Activated CD4-positive, alpha-beta memory T cell treated with anti-CD3 and anti-CD28 coated beads, Interleukin-2, amount 10 ng/mL, durations not matched to agents 7 days and 5 days (primary cell): ENCODE measurements around the gene SLC9B2. TPM values are rescaled to one million over a fixed set of nuclear protein-coding genes. Genes with fewer than 3 reads are reported as not detected.
A peak's percentile ranks its signal among the peaks of the same experiment; 100 is the strongest.
"Not testable (repeated sequence)": the region's sequence is repeated elsewhere in the genome, so short reads cannot be mapped to it uniquely, and the experiment has no call there.

ENCODE experiments used
- CTCF ChIA-PET: fragments of 350-600 bp; sonication (Branson Sonifier 250); formaldehyde crosslinking; loops from one replicate; lab custom pipeline; 2021; ENCODE audit warnings: antibody characterized with exemption, inconsistent platforms; lab: Charles Lee
- POLR2A ChIA-PET: fragments of 350-600 bp; sonication (Branson Sonifier 250); formaldehyde crosslinking; loops from one replicate; lab custom pipeline; 2021; ENCODE audit warnings: antibody characterized with exemption; lab: Charles Lee
- DNase-seq: peaks from one replicate; pipeline ENCODE4 v3.0.0-alpha.2; 2020
- H3K27ac Mint-ChIP-seq: one replicate; pipeline ENCODE4 v1.8.0; 2021; ENCODE audit warnings: mild to moderate bottlenecking, mixed read lengths
- H3K27me3 Mint-ChIP-seq: one replicate; pipeline ENCODE4 v1.8.0; 2021; ENCODE audit warnings: mixed read lengths
- H3K36me3 Mint-ChIP-seq: one replicate; pipeline ENCODE4 v1.8.0; 2021; ENCODE audit warnings: low read depth, mixed read lengths
- H3K4me1 Mint-ChIP-seq: one replicate; pipeline ENCODE4 v1.8.0; 2021; ENCODE audit warnings: mixed read lengths
- H3K4me3 Mint-ChIP-seq: one replicate; pipeline ENCODE4 v1.8.0; 2021; ENCODE audit warnings: mild to moderate bottlenecking, mixed read lengths
- H3K9me3 Mint-ChIP-seq: one replicate; pipeline ENCODE4 v1.8.0; 2021; ENCODE audit warnings: mixed read lengths
- total RNA-seq, 2 experiments: library from RNA; stranded (reverse); gene quantifications; one replicate each; pipeline ENCODE4 v1.2.3, GENCODE V29; 2021

The SLC9B2 gene
- total RNA-seq, 2 experiments from 2014 or later = 18.3 to 20.7 TPM

- Mint-ChIP-seq H3K4me1 (peaks cover 3% of the 10 kb centered on the region), H3K9me3 (no peaks in the 10 kb centered on the region), H3K27me3 (no peaks in the 10 kb centered on the region), H3K36me3 (no peaks in the 10 kb centered on the region), H3K4me3 (no peak overlapping the region), H3K27ac (no peak overlapping the region)
- CTCF ChIA-PET = interaction anchor here (1.1 to 1.2 kb wide), 2 partner anchors 21 to 77 kb away, joined by 3 to 4 read pairs; no protein-coding TSS in a partner anchor
- POLR2A ChIA-PET = interaction anchor here (1.3 kb wide), 1 partner anchor 144 kb away, joined by 3 read pairs; no protein-coding TSS in a partner anchor
- no peak for DNase-seq
These were observed 65.1 kb downstream of the SLC9B2 start for GRCh38 chr4:103011378-103012025.

GRCh38 chr4:103010804-103011203 is 65.8 kb downstream of the SLC9B2 start:
- Mint-ChIP-seq H3K9me3 (no peaks in the 10 kb centered on the region), H3K27me3 (no peaks in the 10 kb centered on the region), H3K4me3 (no peak overlapping the region), H3K4me1 (peaks cover 3% of the 10 kb centered on the region), H3K36me3 (no peaks in the 10 kb centered on the region), H3K27ac (no peak overlapping the region)
- no peak for DNase-seq
- POLR2A ChIA-PET = interaction anchor here (1.3 kb wide), 1 partner anchor 143 kb away, joined by 3 read pairs; no protein-coding TSS in a partner anchor
- CTCF ChIA-PET = interaction anchor here (1.1 to 1.2 kb wide), 2 partner anchors 21 to 78 kb away, joined by 3 to 4 read pairs; no protein-coding TSS in a partner anchor

GRCh38 chr4:103008875-103009729 is 67.5 kb downstream of the SLC9B2 start:
- Mint-ChIP-seq H3K27ac (no peak overlapping the region), H3K36me3 (no peaks in the 10 kb centered on the region), H3K27me3 (peaks cover 2% of the 10 kb centered on the region), H3K4me3 (no peak overlapping the region), H3K9me3 (no peaks in the 10 kb centered on the region), H3K4me1 (peaks cover 3% of the 10 kb centered on the region)
- CTCF ChIA-PET = interaction anchor here (0.8 to 2.3 kb wide), 13 partner anchors 9 to 578 kb away, joined by 3 to 10 read pairs (median 5); partner anchors contain the start of gene BDH2
- POLR2A ChIA-PET = interaction anchor here (0.9 to 1.2 kb wide), 3 partner anchors 11 to 183 kb away, joined by 3 read pairs; partner anchors contain the start of genes SLC9B1 and UBE2D3
- no peak for DNase-seq

GRCh38 chr4:103002551-103002950 is 74.0 kb downstream of the SLC9B2 start:
- Mint-ChIP-seq H3K4me3 (no peak overlapping the region), H3K27ac (no peak overlapping the region), H3K27me3 (peaks cover 2% of the 10 kb centered on the region), H3K4me1 (no peaks in the 10 kb centered on the region), H3K9me3 (peaks cover 20% of the 10 kb centered on the region), H3K36me3 (peaks cover 10% of the 10 kb centered on the region)
- CTCF ChIA-PET = no interaction called here
- DNase-seq = no peak
- POLR2A ChIA-PET = no interaction called here

- H3K27me3 Mint-ChIP-seq = no peaks in the 10 kb centered on the region
These were observed 81.8 kb downstream of the SLC9B2 start for GRCh38 chr4:102994803-102995202.

GRCh38 chr4:102993985-102994384 is 82.6 kb downstream of the SLC9B2 start:
- Mint-ChIP-seq H3K9me3 (peaks cover 20% of the 10 kb centered on the region), H3K36me3 (peaks cover 11% of the 10 kb centered on the region)
- H3K4me1 Mint-ChIP-seq, POLR2A ChIA-PET, DNase-seq, H3K27me3 Mint-ChIP-seq, H3K27ac Mint-ChIP-seq, H3K4me3 Mint-ChIP-seq: not testable (repeated sequence)
- CTCF ChIA-PET = interaction anchor here (0.9 kb wide), 1 partner anchor 120 kb away, joined by 3 read pairs; no protein-coding TSS in a partner anchor

More at GRCh38 chr4:102994803-102995202, 81.8 kb downstream of the SLC9B2 start:
- H3K4me3 Mint-ChIP-seq = no peak overlapping the region
- DNase-seq = no peak
- peaks cover 21% of the 10 kb centered on the region for H3K9me3 Mint-ChIP-seq
- H3K27ac Mint-ChIP-seq = no peak overlapping the region
- POLR2A ChIA-PET = no interaction called here
- H3K4me1 Mint-ChIP-seq = peaks cover 1% of the 10 kb centered on the region
- H3K36me3 Mint-ChIP-seq = peaks cover 12% of the 10 kb centered on the region
- CTCF ChIA-PET = interaction anchor here (0.9 kb wide), 1 partner anchor 121 kb away, joined by 3 read pairs; no protein-coding TSS in a partner anchor

- Mint-ChIP-seq H3K4me3 (no peak overlapping the region), H3K27me3 (no peaks in the 10 kb centered on the region), H3K27ac (peak overlapping the region; percentile 47), H3K36me3 (peaks cover 14% of the 10 kb centered on the region), H3K4me1 (peaks cover 25% of the 10 kb centered on the region), H3K9me3 (peaks cover 11% of the 10 kb centered on the region)
- DNase-seq = no peak
- ChIA-PET CTCF (no interaction called here), POLR2A (interaction anchor here (2.1 kb wide), 1 partner anchor 120 kb away, joined by 9 read pairs; the partner anchor contains the start of gene CISD2)
These were observed 88.0 kb downstream of the SLC9B2 start for GRCh38 chr4:102988429-102989020.

GRCh38 chr4:102981005-102981404 is 95.6 kb downstream of the SLC9B2 start:
- H3K4me1 Mint-ChIP-seq = peaks cover 1% of the 10 kb centered on the region
- peaks cover 2% of the 10 kb centered on the region for H3K9me3 Mint-ChIP-seq
- ChIA-PET CTCF (no interaction called here), POLR2A (no interaction called here)
- H3K36me3 Mint-ChIP-seq = peaks cover 3% of the 10 kb centered on the region
- H3K4me3 Mint-ChIP-seq = no peak overlapping the region
- H3K27me3 Mint-ChIP-seq = no peaks in the 10 kb centered on the region
- H3K27ac Mint-ChIP-seq = no peak overlapping the region
- DNase-seq = no peak

Other genes with a start within 250 kb of the SLC9B2 start
- gene UBE2D3, start 249.2 kb downstream of the SLC9B2 start, total RNA-seq = 100 to 1,000 TPM; 378 to 380 TPM
- 10 to 100 TPM; 37.9 to 39.8 TPM for gene CISD2, start 207.8 kb downstream of the SLC9B2 start, total RNA-seq
- 1 to 10 TPM; 1.9 to 2.3 TPM for gene SLC9B1, start 57.1 kb downstream of the SLC9B2 start, total RNA-seq
- 10 to 100 TPM; 22.5 to 23.6 TPM for gene BDH2, start 23.1 kb upstream of the SLC9B2 start, total RNA-seq
- gene CENPE, start 121.6 kb upstream of the SLC9B2 start, total RNA-seq = 10 to 100 TPM; 52.4 to 52.9 TPM